OCI-LY7 (cell line): ENCODE results near the gene FAM76A.

Experiments used
- EZH2phosphoT487 ChIP-seq: fragments of 200-600 bp; sonication (generic); IDR thresholded peaks from 2 replicates; pipeline ENCODE4 v1.6.1; 2018; ENCODE audit warnings: low read depth, borderline replicate concordance, mild to moderate bottlenecking, mixed run types, antibody characterized with exemption, low read length, moderate library complexity, mixed read lengths
- TF ChIP-seq, protein P1 (sequence below): fragments of 200-600 bp; sonication (generic); conservative IDR thresholded peaks from 2 replicates; pipeline ENCODE4 v1.5.1; 2014; ENCODE audit warnings: mild to moderate bottlenecking, antibody characterized with exemption, low read length, moderate library complexity, mixed read lengths

DNA sequence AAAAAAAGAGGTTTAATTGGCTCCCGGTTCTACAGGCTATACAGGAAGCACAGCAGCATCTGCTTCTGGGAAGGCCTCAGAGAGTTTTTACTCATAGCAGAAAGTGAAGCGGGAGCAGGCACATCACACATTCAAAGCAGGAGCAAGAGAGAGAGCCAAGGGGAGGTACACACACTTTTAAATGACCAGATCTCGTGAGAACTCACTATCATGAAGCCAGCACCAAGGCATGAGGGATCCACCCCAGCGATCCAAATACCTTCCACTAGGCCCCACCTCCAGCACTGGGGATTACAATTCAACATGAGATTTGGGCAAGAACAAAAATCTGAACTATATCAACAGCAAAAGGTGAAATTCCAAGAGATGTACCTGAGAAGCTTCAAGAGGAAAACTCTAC lies 20.8 kb upstream of the FAM76A start:
- TF ChIP-seq, protein P1, sequence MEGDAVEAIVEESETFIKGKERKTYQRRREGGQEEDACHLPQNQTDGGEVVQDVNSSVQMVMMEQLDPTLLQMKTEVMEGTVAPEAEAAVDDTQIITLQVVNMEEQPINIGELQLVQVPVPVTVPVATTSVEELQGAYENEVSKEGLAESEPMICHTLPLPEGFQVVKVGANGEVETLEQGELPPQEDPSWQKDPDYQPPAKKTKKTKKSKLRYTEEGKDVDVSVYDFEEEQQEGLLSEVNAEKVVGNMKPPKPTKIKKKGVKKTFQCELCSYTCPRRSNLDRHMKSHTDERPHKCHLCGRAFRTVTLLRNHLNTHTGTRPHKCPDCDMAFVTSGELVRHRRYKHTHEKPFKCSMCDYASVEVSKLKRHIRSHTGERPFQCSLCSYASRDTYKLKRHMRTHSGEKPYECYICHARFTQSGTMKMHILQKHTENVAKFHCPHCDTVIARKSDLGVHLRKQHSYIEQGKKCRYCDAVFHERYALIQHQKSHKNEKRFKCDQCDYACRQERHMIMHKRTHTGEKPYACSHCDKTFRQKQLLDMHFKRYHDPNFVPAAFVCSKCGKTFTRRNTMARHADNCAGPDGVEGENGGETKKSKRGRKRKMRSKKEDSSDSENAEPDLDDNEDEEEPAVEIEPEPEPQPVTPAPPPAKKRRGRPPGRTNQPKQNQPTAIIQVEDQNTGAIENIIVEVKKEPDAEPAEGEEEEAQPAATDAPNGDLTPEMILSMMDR, result no peak
- TF ChIP-seq EZH2phosphoT487, result no peak
